Transverse colon (tissue), 4 donors: Measurements from ENCODE around the gene PRKAR2A.

Source experiments
- EP300 ChIP-seq: sonication (generic); formaldehyde crosslinking; IDR thresholded peaks from one replicate; pipeline ENCODE4 v1.6.1; 2017; ENCODE audit warnings: antibody characterized with exemption, low read depth
- POLR2A ChIP-seq: fragments of 450-650 bp; IDR thresholded peaks from one replicate; pipeline ENCODE4 v1.6.1; 2016; ENCODE audit warnings: antibody characterized with exemption, mild to moderate bottlenecking, moderate library complexity
- POLR2AphosphoS5 ChIP-seq, 3 donors: sonication (generic); formaldehyde crosslinking; IDR thresholded peaks; one replicate each; pipeline ENCODE4 v1.6.1; 2016; ENCODE audit warnings: antibody characterized with exemption in 3 of 3
- TF ChIP-seq, protein P1 (sequence below), 5 experiments: fragments of 200-600 bp in 3 of 5; fragments of 450-650 bp in 2 of 5; sonication (generic) in 3 of 5; IDR thresholded peaks; 1 replicate in 2 of 5; 2 replicates in 3 of 5; pipeline ENCODE4 v1.5.1; 2016 to 2017; ENCODE audit warnings: antibody characterized with exemption in 5 of 5, inconsistent platforms in 3 of 5, mild to moderate bottlenecking in 2 of 5, moderate library complexity in 1 of 5

- TF ChIP-seq POLR2A (no peak), EP300 (no peak), POLR2AphosphoS5 (IDR thresholded peaks at IDR 0.05) (no peak)
- TF ChIP-seq, protein P1, sequence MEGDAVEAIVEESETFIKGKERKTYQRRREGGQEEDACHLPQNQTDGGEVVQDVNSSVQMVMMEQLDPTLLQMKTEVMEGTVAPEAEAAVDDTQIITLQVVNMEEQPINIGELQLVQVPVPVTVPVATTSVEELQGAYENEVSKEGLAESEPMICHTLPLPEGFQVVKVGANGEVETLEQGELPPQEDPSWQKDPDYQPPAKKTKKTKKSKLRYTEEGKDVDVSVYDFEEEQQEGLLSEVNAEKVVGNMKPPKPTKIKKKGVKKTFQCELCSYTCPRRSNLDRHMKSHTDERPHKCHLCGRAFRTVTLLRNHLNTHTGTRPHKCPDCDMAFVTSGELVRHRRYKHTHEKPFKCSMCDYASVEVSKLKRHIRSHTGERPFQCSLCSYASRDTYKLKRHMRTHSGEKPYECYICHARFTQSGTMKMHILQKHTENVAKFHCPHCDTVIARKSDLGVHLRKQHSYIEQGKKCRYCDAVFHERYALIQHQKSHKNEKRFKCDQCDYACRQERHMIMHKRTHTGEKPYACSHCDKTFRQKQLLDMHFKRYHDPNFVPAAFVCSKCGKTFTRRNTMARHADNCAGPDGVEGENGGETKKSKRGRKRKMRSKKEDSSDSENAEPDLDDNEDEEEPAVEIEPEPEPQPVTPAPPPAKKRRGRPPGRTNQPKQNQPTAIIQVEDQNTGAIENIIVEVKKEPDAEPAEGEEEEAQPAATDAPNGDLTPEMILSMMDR (IDR thresholded peaks at IDR 0.05) = no peak
Measured at GRCh38 chr3:48859206-48859605, 11.5 kb upstream of the PRKAR2A start.
